ENCODE results near the gene SUMF1. TPM values are rescaled to one million over a fixed set of nuclear protein-coding genes. Genes with fewer than 3 reads are reported as not detected.
A peak's percentile ranks its signal among the peaks of the same experiment; 100 is the strongest.

The SUMF1 gene
- total RNA-seq, 1 experiment from 2014 or later: 11.8 TPM

GRCh38 chr3:4432259-4432658, 34.8 kb downstream of the SUMF1 start:
- H3K27ac Mint-ChIP-seq (ENCODE audit: low read depth, unreplicated experiment): no peak overlapping the region
- H3K4me1 Mint-ChIP-seq (ENCODE audit: insufficient read depth, unreplicated experiment): peaks cover 1% of the 10 kb centered on the region
- no peaks in the 10 kb centered on the region for H3K27me3 Mint-ChIP-seq (ENCODE audit: insufficient read depth, unreplicated experiment)
- no TSS peak for BruUV-seq (replicated peaks)
- intact Hi-C loops (cut with micrococcal nuclease): no loop called here
- CTCF ChIA-PET: interaction anchor here (1.4 kb wide), 1 partner anchor 13 kb away, joined by 4 read pairs; no protein-coding TSS in a partner anchor
- no peak for TF ChIP-seq CTCF (IDR thresholded peaks at IDR 0.05; ENCODE audit: unreplicated experiment)
- POLR2A ChIA-PET: interaction anchor here (0.9 kb wide), 1 partner anchor 35 kb away, joined by 3 read pairs; the partner anchor contains the start of gene SUMF1
- H3K36me3 Mint-ChIP-seq (ENCODE audit: insufficient read depth, unreplicated experiment): peaks cover 15% of the 10 kb centered on the region
- DNase-seq (ENCODE audit: unreplicated experiment): no peak
- H3K4me3 Mint-ChIP-seq (ENCODE audit: unreplicated experiment): no peak overlapping the region
- no peaks in the 10 kb centered on the region for H3K9me3 Mint-ChIP-seq (ENCODE audit: unreplicated experiment)

- intact Hi-C loops (cut with micrococcal nuclease): loop anchor here (5.0 kb wide), 1 partner anchor 153 kb away; no protein-coding TSS in a partner anchor
- CTCF ChIA-PET: interaction anchor here (1.0 kb wide), 1 partner anchor 79 kb away, joined by 3 read pairs; no protein-coding TSS in a partner anchor
- no peak for TF ChIP-seq CTCF (IDR thresholded peaks at IDR 0.05; ENCODE audit: unreplicated experiment)
- Mint-ChIP-seq H3K27ac (ENCODE audit: low read depth, unreplicated experiment) (no peak overlapping the region), H3K4me1 (ENCODE audit: insufficient read depth, unreplicated experiment) (peaks cover 22% of the 10 kb centered on the region), H3K4me3 (ENCODE audit: unreplicated experiment) (no peak overlapping the region), H3K9me3 (ENCODE audit: unreplicated experiment) (no peaks in the 10 kb centered on the region), H3K36me3 (ENCODE audit: insufficient read depth, unreplicated experiment) (peaks cover 5% of the 10 kb centered on the region), H3K27me3 (ENCODE audit: insufficient read depth, unreplicated experiment) (no peaks in the 10 kb centered on the region)
- POLR2A ChIA-PET: no interaction called here
- no TSS peak for BruUV-seq (replicated peaks)
- DNase-seq (ENCODE audit: unreplicated experiment): no peak
These were observed 37.3 kb downstream of the SUMF1 start for GRCh38 chr3:4429648-4430350.

GRCh38 chr3:4426782-4427344, 40.2 kb downstream of the SUMF1 start:
- no peaks in the 10 kb centered on the region for H3K9me3 Mint-ChIP-seq (ENCODE audit: unreplicated experiment)
- H3K4me3 Mint-ChIP-seq (ENCODE audit: unreplicated experiment): no peak overlapping the region
- ChIA-PET POLR2A (interaction anchor here (0.7 to 1.5 kb wide), 4 partner anchors 9 to 66 kb away, joined by 3 to 4 read pairs (median 4); partner anchors contain the start of gene SUMF1), CTCF (interaction anchor here (0.9 kb wide), 2 partner anchors 14 to 76 kb away, joined by 3 to 5 read pairs; no protein-coding TSS in a partner anchor)
- peak overlapping the region; percentile 82 for H3K27ac Mint-ChIP-seq (ENCODE audit: low read depth, unreplicated experiment)
- peak; percentile 82 for DNase-seq (ENCODE audit: unreplicated experiment)
- H3K27me3 Mint-ChIP-seq (ENCODE audit: insufficient read depth, unreplicated experiment): no peaks in the 10 kb centered on the region
- intact Hi-C loops (cut with micrococcal nuclease): loop anchor here (5.0 kb wide), 1 partner anchor 155 kb away; no protein-coding TSS in a partner anchor
- no TSS peak for BruUV-seq (replicated peaks)
- no peak for TF ChIP-seq CTCF (IDR thresholded peaks at IDR 0.05; ENCODE audit: unreplicated experiment)
- H3K4me1 Mint-ChIP-seq (ENCODE audit: insufficient read depth, unreplicated experiment): peaks cover 22% of the 10 kb centered on the region
- H3K36me3 Mint-ChIP-seq (ENCODE audit: insufficient read depth, unreplicated experiment): peaks cover 5% of the 10 kb centered on the region

GRCh38 chr3:4426261-4426781, 40.7 kb downstream of the SUMF1 start:
- no peak for TF ChIP-seq CTCF (IDR thresholded peaks at IDR 0.05; ENCODE audit: unreplicated experiment)
- Mint-ChIP-seq H3K9me3 (ENCODE audit: unreplicated experiment) (no peaks in the 10 kb centered on the region), H3K36me3 (ENCODE audit: insufficient read depth, unreplicated experiment) (peaks cover 5% of the 10 kb centered on the region), H3K4me1 (ENCODE audit: insufficient read depth, unreplicated experiment) (peaks cover 22% of the 10 kb centered on the region), H3K4me3 (ENCODE audit: unreplicated experiment) (no peak overlapping the region), H3K27ac (ENCODE audit: low read depth, unreplicated experiment) (peak overlapping the region; percentile 82), H3K27me3 (ENCODE audit: insufficient read depth, unreplicated experiment) (no peaks in the 10 kb centered on the region)
- intact Hi-C loops (cut with micrococcal nuclease): loop anchor here (5.0 kb wide), 1 partner anchor 156 kb away; no protein-coding TSS in a partner anchor
- CTCF ChIA-PET: interaction anchor here (0.9 kb wide), 1 partner anchor 75 kb away, joined by 3 read pairs; no protein-coding TSS in a partner anchor
- DNase-seq (ENCODE audit: unreplicated experiment): no peak
- BruUV-seq (replicated peaks): no TSS peak
- POLR2A ChIA-PET: interaction anchor here (1.1 to 1.5 kb wide), 3 partner anchors 10 to 66 kb away, joined by 3 to 4 read pairs (median 4); partner anchors contain the start of gene SUMF1

Data from MCF 10A (cell line).